ENCODE data around the gene PHF21B.
"Not testable (repeated sequence)": the region's sequence is repeated elsewhere in the genome, so short reads cannot be mapped to it uniquely, and the experiment has no call there.

PHF21B gene

GRCh38 chr22:44916281-44917231 is 93.2 kb downstream of the PHF21B start:
- DNase-seq: no peak

- no peak for DNase-seq
These were observed 94.4 kb downstream of the PHF21B start for GRCh38 chr22:44915441-44915840.

GRCh38 chr22:44914026-44914721 is 95.6 kb downstream of the PHF21B start:
- DNase-seq: no peak

- DNase-seq: no peak
These were observed 96.4 kb downstream of the PHF21B start for GRCh38 chr22:44913198-44913983.

GRCh38 chr22:44909241-44909640 is 100.6 kb downstream of the PHF21B start:
- no peak for DNase-seq

- no peak for DNase-seq
These were observed 101.8 kb downstream of the PHF21B start for GRCh38 chr22:44907765-44908737.

GRCh38 chr22:44906999-44907644 is 102.7 kb downstream of the PHF21B start:
- DNase-seq: no peak

GRCh38 chr22:44906248-44906936 is 103.4 kb downstream of the PHF21B start:
- no peak for DNase-seq

- not testable (repeated sequence) for DNase-seq
These were observed 105.2 kb downstream of the PHF21B start for GRCh38 chr22:44904492-44905152.

- DNase-seq: not testable (repeated sequence)
These were observed 106.6 kb downstream of the PHF21B start for GRCh38 chr22:44903164-44903563.

GRCh38 chr22:44901301-44901700 is 108.5 kb downstream of the PHF21B start:
- no peak for DNase-seq

- no peak for DNase-seq
These were observed 111.6 kb downstream of the PHF21B start for GRCh38 chr22:44898236-44898635.

GRCh38 chr22:44895296-44896055 is 114.3 kb downstream of the PHF21B start:
- no peak for DNase-seq

- DNase-seq: no peak
These were observed 115.0 kb downstream of the PHF21B start for GRCh38 chr22:44894782-44895181.

GRCh38 chr22:44894321-44894720 is 115.5 kb downstream of the PHF21B start:
- no peak for DNase-seq

GRCh38 chr22:44893731-44894080 is 116.1 kb downstream of the PHF21B start:
- DNase-seq: no peak

- no peak for DNase-seq
These were observed 116.7 kb downstream of the PHF21B start for GRCh38 chr22:44892803-44893730.

- no peak for DNase-seq
These were observed 117.6 kb downstream of the PHF21B start for GRCh38 chr22:44892243-44892642.

Measured in DMS 273 treated with DMSO at 0.1 percent for 48 hours (cell line).